Measurements from ENCODE around the gene ACTR8. TPM values are rescaled to one million over a fixed set of nuclear protein-coding genes. Genes with fewer than 3 reads are reported as not detected.

Gene ACTR8
- total and polyA plus RNA-seq, 2 of the 13 experiments (the other 11 are each of a cell fraction or from before 2014, with no cell fraction given) = 15.5 to 29.0 TPM

GRCh38 chr3:53846851-53847155 lies 35.1 kb downstream of the ACTR8 start (continued):
- TF ChIP-seq ZBTB10 (CRISPR knock-in tag; IDR thresholded peaks at IDR 0.05; ENCODE audit: borderline replicate concordance) = no peak
- 0 out of 2 replicates have a peak, but pooled peaks have one; percentile 6 for TF ChIP-seq ZNF577 (CRISPR knock-in tag; IDR thresholded peaks at IDR 0.05; ENCODE audit: borderline replicate concordance, low read depth)
- peak; percentile 73; the same call in 1 of the 2 replicates for TF ChIP-seq ZNF501 (CRISPR knock-in tag; IDR thresholded peaks at IDR 0.05)
- TF ChIP-seq NAIF1 (CRISPR knock-in tag; IDR thresholded peaks at IDR 0.05; ENCODE audit: borderline replicate concordance) = 0 out of 2 replicates have a peak, but pooled peaks have one; percentile 5
- 0 out of 2 replicates have a peak, but pooled peaks have one; percentile 0 for TF ChIP-seq ZFP91 (CRISPR knock-in tag; IDR thresholded peaks at IDR 0.05; ENCODE audit: borderline replicate concordance)
- TF ChIP-seq MEF2D (CRISPR knock-in tag; IDR thresholded peaks at IDR 0.05) = 0 out of 2 replicates have a peak, but pooled peaks have one; percentile 11

- 2% methylated on average over 19 of the region's 91 CpGs for WGBS (ENCODE audit: low lambda C conversion rate)
- in situ Hi-C loops (cut with HindIII; ENCODE audit: extremely low pct_ligation_motif_present, low pct_unique_long_range_greater_than_20kb) = loop anchor here (5.0 kb wide), 1 partner anchor 36 kb away; the partner anchor contains the start of gene ACTR8
- CTCF ChIA-PET (ENCODE audit: low intra/inter-chr PET ratio, low total read pairs) = no interaction called here
- H3K79me2 ChIP-seq (ENCODE audit: insufficient read depth, low read length) = peaks cover 68% of the 10 kb centered on the region
- no peaks in the 10 kb centered on the region; a peak in 1 of 5 replicates for H3K27me3 ChIP-seq (ENCODE audit: control insufficient read depth in 1 of 2, insufficient read depth in 2 of 2, low read length in 2 of 2)
- H3K36me3 ChIP-seq (replicated peaks in 1 of 2; ENCODE audit: control insufficient read depth in 1 of 2, insufficient read depth in 2 of 2, low read length in 2 of 2) = peaks cover 7 to 17% of the 10 kb centered on the region in 2 experiments; a peak in 4 of 5 replicates
- ATAC-seq (peak; percentile 75), DNase-seq (ENCODE audit: low spot score) (peak; percentile 77), FAIRE-seq (no peak)
- BruUV-seq (replicated peaks) = no TSS peak
- peaks cover 56% of the 10 kb centered on the region for H3K4me1 ChIP-seq (ENCODE audit: insufficient read depth, low read length)
- H3K9me3 ChIP-seq (ENCODE audit: low read length) = no peaks in the 10 kb centered on the region
- peak within 1 kb of the TSS; percentile 73 to 92 (median 77) for H3K4me3 ChIP-seq (replicated peaks in 1 of 3; ENCODE audit: insufficient read depth in 1 of 3, low read depth in 2 of 3, low read length in 3 of 3)
- peak within 1 kb of the TSS; percentile 97 for H3K9ac ChIP-seq (ENCODE audit: insufficient read depth, low read depth, low read length)
- intact Hi-C loops (cut with micrococcal nuclease; ENCODE audit: unreplicated experiment) = no loop called here
- H3K4me2 ChIP-seq (ENCODE audit: low read depth, low read length) = peak within 1 kb of the TSS; percentile 98
- peaks cover 7% of the 10 kb centered on the region for H4K20me1 ChIP-seq (ENCODE audit: insufficient read depth, low read length)
- POLR2A ChIA-PET = interaction anchor here (1.1 to 6.5 kb wide), 8 partner anchors 8 to 80 kb away, joined by 3 to 156 read pairs (median 20); partner anchors contain the start of gene ACTR8
- H2AFZ ChIP-seq (ENCODE audit: low read length) = no peak within 1 kb of the TSS
- H3K27ac ChIP-seq (ENCODE audit: extremely low read length, insufficient read depth, low read length) = peak within 1 kb of the TSS; percentile 98
- TF ChIP-seq ZNF724P (CRISPR knock-in tag; IDR thresholded peaks at IDR 0.05; ENCODE audit: borderline replicate concordance) (peak; percentile 91; the same call in 1 of the 2 replicates), TBL1XR1 (IDR thresholded peaks at IDR 0.05; ENCODE audit: borderline replicate concordance, low read length, partially characterized antibody) (no peak), GZF1 (CRISPR knock-in tag; IDR thresholded peaks at IDR 0.05) (peak; percentile 27), DMAP1 (CRISPR knock-in tag; IDR thresholded peaks at IDR 0.05) (no peak; the same call in 1 of the 2 replicates), EZH2 (conservative IDR thresholded peaks at IDR 0.05; ENCODE audit: low read depth, low read length) (no peak), IRF9 (CRISPR knock-in tag; IDR thresholded peaks at IDR 0.05; ENCODE audit: borderline replicate concordance) (peak; percentile 78; the same call in 1 of the 2 replicates), ARHGAP35 (CRISPR knock-in tag; IDR thresholded peaks at IDR 0.05; ENCODE audit: borderline replicate concordance) (peak; percentile 86), ZNF292 (CRISPR knock-in tag; IDR thresholded peaks at IDR 0.05; ENCODE audit: borderline replicate concordance, low read depth) (0 out of 2 replicates have a peak, but pooled peaks have one; percentile 40)
Measured at GRCh38 chr3:53846134-53846850, 35.7 kb downstream of the ACTR8 start, which contains the start of the genes CHDH and IL17RB. TSS of gene CHDH (minus strand) at chr3:53846419. CDS start at chr3:53824008, 22,411 bp downstream. TSS of gene IL17RB (plus strand) at chr3:53846568. CDS start at chr3:53846589, 21 bp downstream.

Data from HepG2 (cell line).